HG03135 (cell line): ENCODE measurements around the gene KRTAP20-4.

Source experiments
- ATAC-seq: cut with Tn5 transposase; IDR thresholded peaks from one replicate; pipeline ENCODE4 v1.9.1; 2021; ENCODE audit warnings: mild to moderate bottlenecking, moderate library complexity; ENCODE audit not compliant: unreplicated experiment

The KRTAP20-4 gene

GRCh38 chr21:30620522-30620921, at the start of gene KRTAP20-4:
Gene KRTAP20-4, plus strand, starts transcription at chr21:30620627.
- ATAC-seq, result no peak

- no peak for ATAC-seq
Measured at GRCh38 chr21:30577766-30578165, 42.7 kb upstream of the KRTAP20-4 start.

- ATAC-seq, result no peak
Measured at GRCh38 chr21:30579346-30579745, 41.1 kb upstream of the KRTAP20-4 start.

- ATAC-seq, result no peak
Measured at GRCh38 chr21:30580132-30580531, 40.3 kb upstream of the KRTAP20-4 start.

- no peak for ATAC-seq
Measured at GRCh38 chr21:30582870-30583269, 37.6 kb upstream of the KRTAP20-4 start.

GRCh38 chr21:30590297-30590696, 30.1 kb upstream of the KRTAP20-4 start, which contains the start of gene KRTAP22-2:
Gene KRTAP22-2, minus strand, starts transcription at chr21:30590397.
- no peak for ATAC-seq

GRCh38 chr21:30592140-30592539, 28.3 kb upstream of the KRTAP20-4 start, which contains the start of gene KRTAP6-3:
Gene KRTAP6-3, plus strand, starts transcription at chr21:30592440. Its CDS starts 6 bp downstream, at chr21:30592446.
- ATAC-seq, result no peak

GRCh38 chr21:30598802-30599201, 21.6 kb upstream of the KRTAP20-4 start, which contains the start of gene KRTAP6-2:
Gene KRTAP6-2, minus strand, starts transcription at chr21:30598902. Its CDS starts 28 bp downstream, at chr21:30598874.
- ATAC-seq, result no peak

- no peak for ATAC-seq
Measured at GRCh38 chr21:30600787-30601186, 19.6 kb upstream of the KRTAP20-4 start, which contains the start of gene KRTAP22-1. Gene KRTAP22-1, plus strand, starts transcription at chr21:30601087.

- ATAC-seq, result no peak
Measured at GRCh38 chr21:30605968-30606367, 14.5 kb upstream of the KRTAP20-4 start.

GRCh38 chr21:30612132-30612531, 8.3 kb upstream of the KRTAP20-4 start:
- ATAC-seq, result no peak

GRCh38 chr21:30613836-30614235, 6.6 kb upstream of the KRTAP20-4 start, which contains the start of gene KRTAP6-1:
Gene KRTAP6-1, minus strand, starts transcription at chr21:30613930. Its CDS starts 26 bp downstream, at chr21:30613904.
- ATAC-seq, result no peak

GRCh38 chr21:30615199-30615598, 5.2 kb upstream of the KRTAP20-4 start:
- no peak for ATAC-seq

- ATAC-seq, result no peak
Measured at GRCh38 chr21:30616125-30616524, 4.3 kb upstream of the KRTAP20-4 start, which contains the start of gene KRTAP20-1. Gene KRTAP20-1, plus strand, starts transcription at chr21:30616425. Its CDS starts 30 bp downstream, at chr21:30616455.

GRCh38 chr21:30620080-30620479, 347 bp upstream of the KRTAP20-4 start:
- no peak for ATAC-seq

GRCh38 chr21:30623362-30623761, 2.9 kb downstream of the KRTAP20-4 start:
- ATAC-seq, result no peak

GRCh38 chr21:30625449-30626165, 5.2 kb downstream of the KRTAP20-4 start:
- ATAC-seq, result no peak

- ATAC-seq, result no peak
Measured at GRCh38 chr21:30628109-30628508, 7.7 kb downstream of the KRTAP20-4 start.

- no peak for ATAC-seq
Measured at GRCh38 chr21:30629200-30629599, 8.8 kb downstream of the KRTAP20-4 start.

GRCh38 chr21:30634906-30635305, 14.5 kb downstream of the KRTAP20-4 start, which contains the start of gene KRTAP20-2:
Gene KRTAP20-2, plus strand, starts transcription at chr21:30635206. Its CDS starts 58 bp downstream, at chr21:30635264.
- no peak for ATAC-seq

GRCh38 chr21:30638686-30639085, 18.3 kb downstream of the KRTAP20-4 start:
- ATAC-seq, result no peak

- no peak for ATAC-seq
Measured at GRCh38 chr21:30642564-30642963, 22.1 kb downstream of the KRTAP20-4 start, which contains the start of gene KRTAP20-3. Gene KRTAP20-3, plus strand, starts transcription at chr21:30642864.
